Bronchial epithelial cell (primary cell): Measurements from ENCODE around the gene TYRP1. TPM values are rescaled to one million over a fixed set of nuclear protein-coding genes. Genes with fewer than 3 reads are reported as not detected.

ENCODE experiments used
- DNase-seq: peaks from one replicate; pipeline ENCODE4 v3.0.0-alpha.2; 2010; ENCODE audit warnings: low read depth
- FAIRE-seq: peaks from 2 replicates; lab custom pipeline; 2011; peaks lifted over from hg19 to GRCh38; lab: Jason Lieb, UNC
- H3K27me3 ChIP-seq: 2 replicates; pipeline ENCODE4 v1.5.1; 2011; ENCODE audit warnings: low read length; ENCODE audit not compliant: control insufficient read depth, insufficient read depth
- H3K36me3 ChIP-seq: 2 replicates; pipeline ENCODE4 v1.5.1; 2011; ENCODE audit warnings: low read length; ENCODE audit not compliant: control insufficient read depth, insufficient read depth
- H3K4me3 ChIP-seq: 2 replicates; pipeline ENCODE4 v1.5.1; 2011; ENCODE audit warnings: mild to moderate bottlenecking, low read depth, low read length, control low read depth
- CTCF ChIP-seq: IDR thresholded peaks from 2 replicates; pipeline ENCODE4 v1.5.1; 2011; ENCODE audit warnings: mild to moderate bottlenecking, moderate library complexity, low read length, control low read depth, inconsistent platforms; ENCODE audit not compliant: insufficient read depth, severe bottlenecking
- total RNA-seq: library from RNA; depleted of rRNA; stranded (reverse); fragments of >200 nt; gene quantifications from 2 replicates; pipeline ENCODE4 v1.2.1, GENCODE V29; 2014

The TYRP1 gene
- total RNA-seq, 1 donor from 2014 or later, result not detected

GRCh38 chr9:12697719-12698118, 4.5 kb downstream of the TYRP1 start:
- Histone ChIP-seq H3K27me3 (no peaks in the 10 kb centered on the region), H3K4me3 (no peak overlapping the region), H3K36me3 (no peaks in the 10 kb centered on the region)
- TF ChIP-seq CTCF, result no peak
- FAIRE-seq (no peak), DNase-seq (peak; percentile 26)

GRCh38 chr9:12698266-12698665, 5.1 kb downstream of the TYRP1 start:
- no peak for FAIRE-seq
- no peak for TF ChIP-seq CTCF

GRCh38 chr9:12698986-12699385, 5.8 kb downstream of the TYRP1 start:
- Histone ChIP-seq H3K4me3 (no peak overlapping the region), H3K27me3 (no peaks in the 10 kb centered on the region), H3K36me3 (no peaks in the 10 kb centered on the region)
- DNase-seq (no peak), FAIRE-seq (no peak)
- TF ChIP-seq CTCF, result no peak

More at GRCh38 chr9:12698266-12698665, 5.1 kb downstream of the TYRP1 start:
- DNase-seq, result peak; percentile 59
- Histone ChIP-seq H3K27me3 (no peaks in the 10 kb centered on the region), H3K4me3 (no peak overlapping the region), H3K36me3 (no peaks in the 10 kb centered on the region)

- DNase-seq (no peak), FAIRE-seq (no peak)
- H3K36me3 ChIP-seq, result no peaks in the 10 kb centered on the region
- no peak for TF ChIP-seq CTCF
- H3K4me3 ChIP-seq, result no peak overlapping the region
- no peaks in the 10 kb centered on the region for H3K27me3 ChIP-seq
Measured at GRCh38 chr9:12699529-12699928, 6.3 kb downstream of the TYRP1 start.

GRCh38 chr9:12701126-12701525, 7.9 kb downstream of the TYRP1 start:
- no peak for FAIRE-seq
- H3K36me3 ChIP-seq, result no peaks in the 10 kb centered on the region
- no peak for DNase-seq
- no peak overlapping the region for H3K4me3 ChIP-seq
- no peak for TF ChIP-seq CTCF
- no peaks in the 10 kb centered on the region for H3K27me3 ChIP-seq

- H3K27me3 ChIP-seq, result no peaks in the 10 kb centered on the region
- DNase-seq (peak; percentile 57), FAIRE-seq (no peak)
- TF ChIP-seq CTCF, result peak; percentile 64
- H3K4me3 ChIP-seq, result no peak overlapping the region
- no peaks in the 10 kb centered on the region for H3K36me3 ChIP-seq
Measured at GRCh38 chr9:12702160-12702758, 9.1 kb downstream of the TYRP1 start.
